Keratinocyte (primary cell): Measurements from ENCODE around the gene ATG10.

ENCODE experiments used
- EZH2 ChIP-seq: IDR thresholded peaks from one replicate; pipeline ENCODE4 v1.6.1; 2012; ENCODE audit warnings: inconsistent platforms, mild to moderate bottlenecking, low read length, moderate library complexity
- TF ChIP-seq, protein P1 (sequence below), 3 experiments: IDR thresholded peaks in 1 of 3; conservative IDR thresholded peaks in 1 of 3; optimal IDR thresholded peaks in 1 of 3; 2 replicates in 2 of 3; 3 replicates in 1 of 3; pipeline versions ENCODE3 to v1.5.1; 2011; ENCODE audit warnings: low read length in 3 of 3, mild to moderate bottlenecking in 3 of 3, moderate library complexity in 2 of 3, control low read depth in 1 of 3, inconsistent platforms in 1 of 3; ENCODE audit not compliant: insufficient read depth in 2 of 3; ENCODE audit errors: extremely low read depth in 1 of 3

DNA sequence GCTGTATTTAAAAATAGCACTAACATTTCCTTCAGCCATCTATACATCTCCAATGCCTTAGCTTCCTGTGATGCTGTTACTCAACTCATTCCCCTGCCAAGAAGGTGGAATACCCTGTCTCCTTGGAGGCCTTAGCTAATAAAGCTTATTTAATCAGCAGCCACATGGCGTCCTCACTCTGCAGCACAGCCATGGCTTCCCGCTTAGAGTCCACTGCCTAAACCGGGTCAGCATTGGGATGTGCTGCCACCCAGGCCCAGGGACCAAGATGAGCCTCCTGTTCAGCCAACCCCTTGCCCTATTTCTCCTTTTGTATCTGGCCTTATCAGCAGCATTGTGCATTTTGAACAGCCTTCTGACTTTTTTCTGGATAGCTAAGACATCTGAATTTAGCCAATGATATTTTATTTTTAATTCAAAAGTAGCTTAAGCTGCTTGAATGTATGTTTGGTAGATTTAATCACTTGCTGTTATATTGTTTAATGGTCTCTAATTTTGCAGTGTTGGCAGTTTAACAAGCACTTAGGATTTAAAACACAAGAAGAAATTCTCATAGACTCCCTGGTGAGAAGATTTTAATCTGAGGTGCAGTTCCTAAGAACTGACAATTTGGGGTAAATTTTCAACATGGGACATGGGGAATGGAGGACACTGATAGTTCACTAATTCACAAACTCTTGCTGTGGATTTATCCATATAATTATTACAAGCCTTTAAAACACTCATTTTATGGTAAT is 193.3 kb downstream of the ATG10 start:
- TF ChIP-seq, protein P1, sequence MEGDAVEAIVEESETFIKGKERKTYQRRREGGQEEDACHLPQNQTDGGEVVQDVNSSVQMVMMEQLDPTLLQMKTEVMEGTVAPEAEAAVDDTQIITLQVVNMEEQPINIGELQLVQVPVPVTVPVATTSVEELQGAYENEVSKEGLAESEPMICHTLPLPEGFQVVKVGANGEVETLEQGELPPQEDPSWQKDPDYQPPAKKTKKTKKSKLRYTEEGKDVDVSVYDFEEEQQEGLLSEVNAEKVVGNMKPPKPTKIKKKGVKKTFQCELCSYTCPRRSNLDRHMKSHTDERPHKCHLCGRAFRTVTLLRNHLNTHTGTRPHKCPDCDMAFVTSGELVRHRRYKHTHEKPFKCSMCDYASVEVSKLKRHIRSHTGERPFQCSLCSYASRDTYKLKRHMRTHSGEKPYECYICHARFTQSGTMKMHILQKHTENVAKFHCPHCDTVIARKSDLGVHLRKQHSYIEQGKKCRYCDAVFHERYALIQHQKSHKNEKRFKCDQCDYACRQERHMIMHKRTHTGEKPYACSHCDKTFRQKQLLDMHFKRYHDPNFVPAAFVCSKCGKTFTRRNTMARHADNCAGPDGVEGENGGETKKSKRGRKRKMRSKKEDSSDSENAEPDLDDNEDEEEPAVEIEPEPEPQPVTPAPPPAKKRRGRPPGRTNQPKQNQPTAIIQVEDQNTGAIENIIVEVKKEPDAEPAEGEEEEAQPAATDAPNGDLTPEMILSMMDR (optimal IDR thresholded peaks at IDR 0.05 in 1 of 3, IDR thresholded peaks at IDR 0.05 in 1 of 3, conservative IDR thresholded peaks at IDR 0.05 in 1 of 3; ENCODE audit: extremely low read depth in 1 of 3, insufficient read depth in 2 of 3, low read length in 3 of 3): peak in 1 of 3 experiments; percentile 40
- TF ChIP-seq EZH2: no peak
